Adipocyte (in vitro differentiated cells): ENCODE results near the gene R3HCC1L.

Experiments
- DNase-seq: peaks from one replicate; pipeline ENCODE4 v3.0.0-alpha.2; 2015; ENCODE audit warnings: low read depth
- H3K27me3 ChIP-seq: replicated peaks from 2 replicates; pipeline ENCODE4 v1.7.0; 2013; ENCODE audit warnings: mild to moderate bottlenecking, low read length, moderate library complexity; ENCODE audit not compliant: control insufficient read depth, insufficient read depth
- H3K36me3 ChIP-seq: 2 replicates; pipeline ENCODE4 v1.7.0; 2013; ENCODE audit warnings: low read length, mild to moderate bottlenecking, moderate library complexity; ENCODE audit not compliant: control insufficient read depth, insufficient read depth, severe bottlenecking
- H3K4me1 ChIP-seq: 2 replicates; pipeline ENCODE4 v1.7.0; 2013; ENCODE audit warnings: mild to moderate bottlenecking, low read length, moderate library complexity; ENCODE audit not compliant: control insufficient read depth, insufficient read depth
- H3K4me3 ChIP-seq: 2 replicates; pipeline ENCODE4 v1.7.0; 2013; ENCODE audit warnings: mild to moderate bottlenecking, low read length, moderate library complexity
- H3K9ac ChIP-seq: 2 replicates; pipeline ENCODE4 v1.7.0; 2013; ENCODE audit warnings: mild to moderate bottlenecking, low read length, moderate library complexity
- H3K9me3 ChIP-seq: 2 replicates; pipeline ENCODE4 v1.7.0; 2013; ENCODE audit warnings: mild to moderate bottlenecking, low read length, moderate library complexity; ENCODE audit not compliant: control insufficient read depth

The R3HCC1L gene

DNA sequence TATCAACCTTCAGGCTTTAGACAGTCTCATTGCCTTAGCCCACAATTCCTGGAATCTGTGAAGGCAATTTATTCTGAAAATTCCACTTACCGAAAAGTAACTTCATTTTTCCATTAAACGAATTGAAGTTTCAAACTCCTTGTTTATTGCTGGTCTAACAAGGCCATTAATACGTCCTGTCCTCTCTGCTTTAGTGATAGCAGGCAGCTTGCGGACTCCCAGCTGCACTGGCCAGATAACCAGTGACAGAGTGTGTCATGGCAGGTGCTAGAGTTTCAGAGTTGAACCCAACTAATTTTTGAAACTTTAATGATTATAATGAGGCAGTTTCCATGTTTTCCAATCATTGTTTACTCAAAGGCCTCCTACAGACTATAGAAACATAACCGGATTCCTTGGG lies 102.4 kb downstream of the R3HCC1L start:
- no peak for DNase-seq
- Histone ChIP-seq H3K4me1 (peaks cover 8% of the 10 kb centered on the region), H3K4me3 (no peak overlapping the region), H3K9ac (no peak overlapping the region), H3K9me3 (no peaks in the 10 kb centered on the region), H3K36me3 (peaks cover 42% of the 10 kb centered on the region), H3K27me3 (no peaks in the 10 kb centered on the region)

DNA sequence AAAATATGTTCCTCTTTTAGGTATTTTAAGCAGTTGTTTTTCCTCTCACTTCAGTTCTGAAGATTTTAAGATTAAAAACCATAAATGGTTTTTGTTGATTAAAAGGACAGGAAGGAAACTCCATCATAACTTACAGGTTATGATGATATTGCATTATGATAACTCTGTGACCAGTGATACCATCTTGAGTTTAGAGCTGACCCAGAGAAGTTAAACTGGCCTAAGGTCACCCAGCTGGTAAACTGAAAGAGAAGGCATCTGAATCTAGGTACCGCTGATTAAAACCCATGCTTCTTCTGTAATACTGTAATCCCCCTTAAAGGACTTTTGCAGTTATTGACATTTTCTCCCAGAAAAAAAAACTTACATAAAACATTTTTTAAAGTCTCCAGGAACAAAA lies 103.9 kb downstream of the R3HCC1L start:
- H3K9me3 ChIP-seq, result no peaks in the 10 kb centered on the region
- DNase-seq, result no peak
- peaks cover 8% of the 10 kb centered on the region for H3K4me1 ChIP-seq
- no peak overlapping the region for H3K4me3 ChIP-seq
- no peak overlapping the region for H3K9ac ChIP-seq
- no peaks in the 10 kb centered on the region for H3K27me3 ChIP-seq
- H3K36me3 ChIP-seq, result peaks cover 44% of the 10 kb centered on the region

DNA sequence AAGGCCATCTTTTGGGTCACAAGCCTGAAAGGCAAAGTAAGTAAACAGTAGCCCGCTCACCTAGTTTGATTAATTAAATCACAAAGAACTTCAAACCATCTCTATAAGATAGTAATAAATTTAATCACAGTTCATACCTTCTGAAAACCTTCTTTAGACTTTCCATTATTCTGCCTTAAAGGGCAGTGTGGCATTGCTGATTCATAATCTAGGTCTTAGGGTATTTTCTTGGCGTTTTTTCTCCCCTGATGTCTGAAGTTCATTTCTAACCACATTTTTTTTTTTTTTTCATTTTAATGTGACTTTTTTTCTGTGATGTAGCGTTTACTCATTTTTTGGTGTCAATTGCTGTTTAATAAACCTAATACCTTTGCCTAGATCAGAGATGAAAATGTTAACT lies 106.1 kb downstream of the R3HCC1L start:
- Histone ChIP-seq H3K4me3 (no peak overlapping the region), H3K27me3 (no peaks in the 10 kb centered on the region), H3K4me1 (peaks cover 8% of the 10 kb centered on the region), H3K9me3 (no peaks in the 10 kb centered on the region), H3K36me3 (peaks cover 50% of the 10 kb centered on the region), H3K9ac (no peak overlapping the region)
- no peak for DNase-seq

DNA sequence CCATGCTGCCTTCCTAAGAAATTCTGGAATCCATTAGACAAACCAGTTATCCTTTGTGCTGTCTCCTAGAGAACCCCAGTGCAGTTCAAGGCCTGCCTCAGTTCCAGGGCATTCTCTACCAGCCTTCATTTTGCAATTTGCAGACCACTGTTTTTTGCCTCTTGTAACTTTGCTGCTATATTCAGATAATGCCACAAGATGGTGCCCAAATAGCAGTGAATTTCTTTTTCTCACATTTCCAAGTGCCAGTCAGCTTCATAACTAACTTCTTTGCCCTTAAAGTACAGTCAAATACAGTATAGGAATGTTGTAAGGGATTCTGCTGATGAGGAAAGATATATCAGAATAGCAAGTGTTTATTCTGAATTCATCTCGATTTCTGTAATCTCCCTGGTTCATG lies 108.4 kb downstream of the R3HCC1L start:
- DNase-seq, result peak; percentile 68
- Histone ChIP-seq H3K36me3 (peaks cover 48% of the 10 kb centered on the region), H3K9me3 (no peaks in the 10 kb centered on the region), H3K9ac (no peak overlapping the region), H3K27me3 (no peaks in the 10 kb centered on the region), H3K4me3 (no peak overlapping the region), H3K4me1 (no peaks in the 10 kb centered on the region)

DNA sequence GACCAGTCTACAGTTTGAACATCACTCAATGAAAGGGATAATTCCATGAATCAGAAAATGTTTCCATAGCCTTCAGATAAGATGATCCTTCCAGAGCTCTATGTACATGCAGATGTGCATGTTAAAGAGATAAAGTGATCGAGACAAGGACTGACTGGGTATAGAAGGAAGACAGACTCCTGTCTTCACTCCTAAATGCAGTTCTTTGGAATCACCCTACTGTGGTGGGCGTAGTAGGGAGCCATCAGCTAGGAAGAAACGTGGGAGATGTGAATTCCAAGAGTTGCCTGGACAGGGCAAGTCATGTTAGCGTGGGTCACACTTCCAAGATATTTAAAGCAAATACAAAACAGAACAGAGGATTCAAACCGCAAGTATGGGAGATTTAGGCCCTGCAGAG lies 109.7 kb downstream of the R3HCC1L start:
- Histone ChIP-seq H3K4me3 (no peak overlapping the region), H3K9me3 (no peaks in the 10 kb centered on the region), H3K9ac (no peak overlapping the region), H3K4me1 (no peaks in the 10 kb centered on the region), H3K36me3 (peaks cover 58% of the 10 kb centered on the region), H3K27me3 (no peaks in the 10 kb centered on the region)
- DNase-seq, result no peak

DNA sequence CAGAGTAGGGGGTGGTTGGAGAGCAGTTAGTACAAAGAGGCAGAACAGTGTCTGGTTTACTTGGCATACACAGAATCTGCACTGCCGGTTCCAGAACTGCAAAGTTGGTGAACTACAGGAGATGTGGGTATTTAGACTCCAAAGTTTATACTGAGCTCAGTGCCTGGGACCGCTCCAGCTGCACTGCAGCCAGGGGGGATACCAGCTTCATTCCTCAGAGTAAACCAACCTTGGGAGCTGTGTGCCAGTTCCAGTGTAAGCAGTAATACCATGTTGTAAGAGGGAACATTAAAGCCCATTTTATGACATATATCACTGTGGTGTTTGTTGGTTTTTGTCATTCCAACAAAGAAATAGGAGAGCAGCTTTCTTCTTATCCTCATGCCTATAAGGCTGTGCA lies 110.1 kb downstream of the R3HCC1L start:
- peaks cover 60% of the 10 kb centered on the region for H3K36me3 ChIP-seq
- peak; percentile 56 for DNase-seq
- H3K4me1 ChIP-seq, result no peaks in the 10 kb centered on the region
- no peak overlapping the region for H3K4me3 ChIP-seq
- H3K9me3 ChIP-seq, result no peaks in the 10 kb centered on the region
- no peak overlapping the region for H3K9ac ChIP-seq
- no peaks in the 10 kb centered on the region for H3K27me3 ChIP-seq

DNA sequence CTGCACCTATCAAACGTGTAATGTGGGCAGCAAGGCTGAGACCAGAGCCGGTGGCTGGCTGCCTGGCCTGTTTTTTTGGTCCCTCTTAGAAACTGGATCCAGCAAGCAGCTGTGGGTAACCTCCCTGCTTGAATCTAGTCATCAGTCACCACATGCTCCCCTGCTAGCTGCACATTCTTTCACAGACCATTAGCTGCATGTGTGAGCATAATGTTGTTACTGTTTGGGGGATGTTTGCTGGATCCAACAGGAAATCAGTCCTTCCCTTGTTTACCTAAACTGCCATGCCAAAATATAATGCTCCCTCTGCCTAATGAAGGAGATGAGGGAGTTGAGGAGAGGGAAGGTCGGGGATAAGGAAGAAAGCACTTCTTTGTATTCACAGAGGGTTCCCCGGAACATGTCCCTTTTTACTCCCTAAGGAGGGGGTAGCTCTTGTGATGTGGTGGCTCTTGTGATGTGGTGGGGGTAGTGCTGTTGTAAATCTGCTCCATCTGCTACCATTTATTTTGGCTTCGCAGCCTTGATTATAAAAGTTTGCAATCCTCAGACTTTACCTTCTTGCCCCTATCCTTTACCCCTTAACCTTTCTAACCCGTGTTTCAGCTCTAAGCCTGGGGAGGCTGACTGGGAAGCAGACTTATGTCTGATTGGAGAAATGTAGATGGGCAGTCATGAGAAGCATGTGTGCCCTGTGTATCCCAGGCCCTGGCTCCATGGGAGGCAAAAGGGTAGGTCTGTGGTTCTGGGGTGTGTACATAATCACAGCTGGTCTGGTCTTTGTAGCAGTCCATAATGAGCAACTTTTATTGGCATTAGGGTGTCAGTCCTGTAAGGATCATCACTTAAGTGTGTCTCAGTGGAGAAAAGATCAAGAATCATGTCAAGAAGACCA lies 112.7 kb downstream of the R3HCC1L start:
- Histone ChIP-seq H3K4me1 (no peaks in the 10 kb centered on the region), H3K9me3 (no peaks in the 10 kb centered on the region), H3K36me3 (peaks cover 69% of the 10 kb centered on the region), H3K9ac (no peak overlapping the region), H3K4me3 (no peak overlapping the region), H3K27me3 (no peaks in the 10 kb centered on the region)
- peak; percentile 42 for DNase-seq

DNA sequence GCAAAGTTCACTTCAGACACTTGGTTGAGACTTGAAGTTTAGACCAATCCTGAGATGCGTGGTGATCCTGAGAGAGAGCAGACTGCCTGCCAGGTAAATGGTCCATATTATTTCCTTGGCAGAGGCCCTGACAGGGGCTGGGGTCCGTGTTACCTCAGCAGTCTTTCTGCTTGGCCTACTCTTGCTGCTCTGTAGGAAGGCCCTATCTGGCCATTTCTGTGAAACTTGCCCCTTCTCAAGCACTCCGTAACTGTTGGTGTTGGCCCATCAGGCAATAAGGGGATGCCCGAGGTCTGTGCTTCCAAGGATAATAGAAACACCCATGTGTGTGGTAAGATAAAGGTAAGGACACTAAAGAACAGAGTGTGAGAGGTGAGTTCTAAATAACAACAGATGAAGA lies 113.6 kb downstream of the R3HCC1L start:
- no peaks in the 10 kb centered on the region for H3K27me3 ChIP-seq
- H3K4me1 ChIP-seq, result no peaks in the 10 kb centered on the region
- no peak overlapping the region for H3K9ac ChIP-seq
- H3K9me3 ChIP-seq, result no peaks in the 10 kb centered on the region
- H3K36me3 ChIP-seq, result peaks cover 70% of the 10 kb centered on the region
- H3K4me3 ChIP-seq, result no peak overlapping the region
- no peak for DNase-seq

DNA sequence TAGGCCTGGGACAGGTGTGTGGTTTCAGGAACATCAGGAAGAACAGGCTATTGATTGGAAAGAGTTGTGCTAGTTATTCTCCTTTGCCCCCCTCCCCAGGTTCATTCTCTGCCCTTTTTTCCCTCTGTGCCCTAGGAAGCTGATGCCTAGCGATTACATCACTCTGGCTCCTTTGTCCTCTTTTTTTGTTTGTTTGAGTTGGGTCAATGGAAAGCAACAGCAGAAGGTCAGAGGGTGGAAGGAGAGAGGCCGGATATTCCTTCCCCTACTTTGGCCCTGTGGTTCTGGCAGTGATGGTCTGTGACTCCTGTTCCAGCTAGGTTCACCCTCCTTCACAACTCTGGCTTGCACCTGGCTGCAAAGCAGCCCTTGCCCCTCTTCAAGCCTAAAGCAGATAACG lies 114.7 kb downstream of the R3HCC1L start:
- Histone ChIP-seq H3K9me3 (no peaks in the 10 kb centered on the region), H3K9ac (no peak overlapping the region), H3K4me1 (no peaks in the 10 kb centered on the region), H3K36me3 (peaks cover 66% of the 10 kb centered on the region), H3K4me3 (no peak overlapping the region), H3K27me3 (no peaks in the 10 kb centered on the region)
- DNase-seq, result no peak

DNA sequence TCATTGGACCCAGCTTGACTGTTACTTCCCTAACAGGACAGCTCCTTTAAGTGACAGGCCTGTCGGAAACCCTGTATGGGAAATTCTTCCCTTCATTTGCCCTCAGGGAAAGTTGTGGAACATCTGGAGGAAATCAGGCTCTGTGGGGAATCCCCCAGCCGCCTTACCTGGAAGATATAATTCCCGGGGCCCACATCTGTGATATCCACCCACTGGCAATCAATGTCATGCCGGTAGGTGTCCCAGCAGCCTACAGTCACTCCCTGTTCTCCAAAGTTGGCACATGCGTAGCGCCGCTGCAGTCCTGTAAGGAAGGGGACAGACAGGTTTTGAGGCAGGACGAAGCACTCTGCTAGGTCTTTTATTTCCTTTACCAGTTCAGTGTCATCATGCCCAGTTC lies 116.9 kb downstream of the R3HCC1L start:
- no peaks in the 10 kb centered on the region for H3K4me1 ChIP-seq
- no peaks in the 10 kb centered on the region for H3K9me3 ChIP-seq
- H3K9ac ChIP-seq, result no peak overlapping the region
- H3K27me3 ChIP-seq, result no peaks in the 10 kb centered on the region
- peaks cover 45% of the 10 kb centered on the region for H3K36me3 ChIP-seq
- no peak for DNase-seq
- H3K4me3 ChIP-seq, result no peak overlapping the region

DNA sequence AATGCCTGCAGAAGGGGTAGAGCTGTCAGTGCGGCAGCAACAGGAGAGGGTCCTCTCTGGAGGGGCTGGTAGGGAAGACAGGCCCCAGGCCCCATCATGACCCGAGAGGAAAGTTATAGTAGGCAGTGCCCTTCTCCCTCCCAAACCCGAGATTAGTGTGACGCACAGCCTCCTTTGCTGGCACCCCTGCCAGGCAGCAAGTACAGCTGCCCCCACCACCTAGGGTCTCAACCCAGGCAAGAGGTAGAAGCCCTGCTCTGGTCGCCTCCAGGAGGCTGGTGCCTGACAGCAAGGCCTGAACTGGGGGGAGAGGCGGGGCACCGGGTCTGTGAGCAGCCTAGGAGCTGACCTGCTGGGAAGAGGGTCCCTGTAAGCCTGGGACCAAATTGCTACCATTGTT lies 118.0 kb downstream of the R3HCC1L start:
- no peak for DNase-seq
- Histone ChIP-seq H3K9ac (no peak overlapping the region), H3K4me1 (no peaks in the 10 kb centered on the region), H3K9me3 (no peaks in the 10 kb centered on the region), H3K36me3 (peaks cover 38% of the 10 kb centered on the region), H3K27me3 (no peaks in the 10 kb centered on the region), H3K4me3 (no peak overlapping the region)

DNA sequence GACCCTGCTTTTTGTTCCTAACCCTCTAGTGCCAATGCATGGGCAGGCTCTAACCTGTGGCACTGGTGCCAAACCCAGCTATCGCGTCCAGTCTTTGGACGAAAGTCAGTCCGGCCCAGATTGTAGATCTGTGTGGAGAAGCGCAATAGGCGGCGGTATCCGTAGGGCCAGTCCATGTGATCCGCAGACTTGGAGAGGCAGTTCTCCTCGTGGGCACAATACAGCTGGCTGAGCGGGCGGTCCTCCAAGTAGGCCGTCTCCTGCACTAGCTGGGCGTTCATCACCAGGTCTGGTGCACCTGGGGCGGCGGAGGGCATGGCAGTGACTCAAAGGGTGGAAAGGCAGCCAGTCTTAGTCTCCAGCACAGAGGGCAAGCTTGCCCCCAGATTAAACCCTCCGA lies 119.0 kb downstream of the R3HCC1L start:
- Histone ChIP-seq H3K9me3 (no peaks in the 10 kb centered on the region), H3K4me1 (no peaks in the 10 kb centered on the region), H3K9ac (no peak overlapping the region), H3K4me3 (no peak overlapping the region), H3K36me3 (peaks cover 27% of the 10 kb centered on the region), H3K27me3 (no peaks in the 10 kb centered on the region)
- DNase-seq, result no peak
